Activated CD4-positive, alpha-beta T cell treated with anti-CD3 and anti-CD28 coated beads, Interleukin-2, Interleukin-4, amounts not matched to agents 100 ng/mL and 50 ng/mL, durations not matched to agents 16 hours and 8 hours (primary cell): ENCODE measurements around the gene ADIPOR2.

Source experiments
- DNase-seq: peaks from one replicate; pipeline ENCODE4 v3.0.0-alpha.2; 2020; ENCODE audit warnings: low spot score

The ADIPOR2 gene

DNA sequence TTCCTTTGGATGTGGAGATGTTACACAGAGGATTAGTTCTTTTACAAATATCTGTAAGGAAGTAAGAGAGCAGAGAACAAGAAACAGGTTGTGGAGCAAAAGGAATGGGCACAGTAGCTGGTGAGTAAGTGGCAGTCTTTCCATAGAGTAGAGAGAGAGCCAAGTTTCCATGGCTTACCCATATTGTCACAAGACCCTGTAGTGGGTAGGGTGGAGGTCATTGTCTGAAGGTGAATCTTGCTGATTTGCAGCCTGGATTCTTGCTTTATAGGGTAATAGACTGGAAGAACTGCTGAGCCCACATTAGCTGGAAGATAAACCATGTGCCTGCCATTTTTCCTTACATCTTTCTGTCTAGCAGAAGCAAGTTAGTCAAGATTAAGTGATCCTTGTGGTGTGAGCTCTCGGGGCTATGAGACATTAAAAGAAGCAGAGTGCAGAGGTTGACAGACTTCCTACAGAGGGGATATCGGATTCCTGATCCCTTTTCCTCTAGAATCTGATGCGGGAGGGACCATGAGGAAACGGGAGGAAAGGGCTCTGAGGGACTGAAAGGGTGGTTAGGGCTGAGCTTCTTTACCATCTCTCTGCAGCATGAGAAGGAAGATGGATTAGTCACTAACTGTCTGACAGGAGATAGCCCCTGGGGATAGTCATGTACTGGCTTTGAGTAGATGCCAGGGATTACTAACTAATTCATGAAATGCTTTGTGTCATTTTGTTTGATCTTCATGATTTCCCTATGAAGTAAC lies 85.5 kb downstream of the ADIPOR2 start:
- DNase-seq, result no peak

DNA sequence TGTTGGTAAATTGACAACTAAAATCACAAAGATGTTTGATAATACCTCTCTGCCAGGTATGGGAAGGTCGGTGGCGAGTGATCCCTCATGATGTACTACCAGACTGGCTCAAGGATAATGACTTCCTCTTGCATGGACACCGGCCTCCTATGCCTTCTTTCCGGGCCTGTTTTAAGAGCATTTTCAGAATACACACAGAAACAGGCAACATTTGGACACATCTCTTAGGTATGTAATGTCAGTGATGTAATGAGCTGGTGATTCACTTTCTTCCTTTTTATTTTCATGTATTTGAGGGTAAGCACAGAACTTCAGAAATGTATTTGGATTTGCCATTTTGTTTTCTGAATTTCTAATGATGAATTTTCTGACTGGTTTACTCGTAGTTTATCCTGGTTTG lies 86.9 kb downstream of the ADIPOR2 start:
- DNase-seq, result no peak

DNA sequence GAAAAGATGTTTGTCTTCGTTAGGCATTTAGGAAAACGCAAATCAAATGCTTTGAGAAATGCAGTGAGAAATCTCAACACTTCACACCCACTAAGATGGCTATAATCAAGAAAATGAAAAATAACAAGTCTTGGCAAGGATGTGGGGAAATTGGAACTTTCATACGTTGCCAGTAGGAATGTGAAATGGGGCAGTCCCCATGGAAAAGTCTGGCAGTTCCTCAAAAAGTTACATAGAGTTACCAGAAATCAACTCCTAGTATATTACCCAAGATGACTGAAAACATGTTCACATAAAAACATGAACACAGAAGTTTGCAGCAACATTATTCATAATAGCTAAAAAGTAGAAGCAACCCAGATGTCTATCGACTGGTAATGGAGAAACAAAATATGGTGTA lies 88.0 kb downstream of the ADIPOR2 start:
- no peak for DNase-seq

DNA sequence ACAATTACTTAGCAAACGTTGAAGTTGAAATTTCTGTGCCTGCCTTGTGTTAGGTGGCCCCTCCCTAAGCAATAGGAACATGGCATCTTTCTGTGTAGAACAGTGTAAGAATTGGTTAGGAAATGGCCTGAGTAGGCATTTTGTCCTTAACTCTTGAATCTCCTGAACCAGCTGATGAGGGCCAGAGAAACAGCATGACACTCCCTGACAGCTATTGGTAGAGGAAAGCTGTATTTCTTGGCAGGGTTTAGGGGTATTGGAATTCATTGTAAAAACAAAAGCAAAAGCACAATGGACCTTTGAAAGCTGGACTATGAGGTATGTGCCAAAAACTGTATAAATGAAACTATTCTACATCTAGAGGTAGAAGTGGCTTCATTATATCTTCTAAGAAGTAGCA lies 88.9 kb downstream of the ADIPOR2 start:
- no peak for DNase-seq

DNA sequence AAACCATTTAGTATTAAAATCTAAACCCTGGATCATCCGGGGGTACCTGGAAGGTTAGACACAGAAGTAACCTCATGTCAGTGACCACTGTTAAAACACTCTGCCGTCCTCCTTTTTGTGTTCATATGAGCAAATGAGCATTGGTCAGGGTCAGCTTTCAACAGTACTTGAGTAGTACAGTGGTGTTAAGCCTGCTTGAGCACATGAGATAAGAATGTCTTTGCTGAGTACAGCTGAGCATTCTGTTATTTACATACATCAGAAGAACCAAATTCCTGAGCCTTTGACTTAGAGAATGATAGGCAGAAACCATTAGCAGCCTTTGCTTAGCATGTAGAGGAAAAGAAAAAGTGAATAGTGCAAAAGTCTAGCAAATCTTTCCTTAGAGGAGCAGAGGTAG lies 90.9 kb downstream of the ADIPOR2 start:
- no peak for DNase-seq

DNA sequence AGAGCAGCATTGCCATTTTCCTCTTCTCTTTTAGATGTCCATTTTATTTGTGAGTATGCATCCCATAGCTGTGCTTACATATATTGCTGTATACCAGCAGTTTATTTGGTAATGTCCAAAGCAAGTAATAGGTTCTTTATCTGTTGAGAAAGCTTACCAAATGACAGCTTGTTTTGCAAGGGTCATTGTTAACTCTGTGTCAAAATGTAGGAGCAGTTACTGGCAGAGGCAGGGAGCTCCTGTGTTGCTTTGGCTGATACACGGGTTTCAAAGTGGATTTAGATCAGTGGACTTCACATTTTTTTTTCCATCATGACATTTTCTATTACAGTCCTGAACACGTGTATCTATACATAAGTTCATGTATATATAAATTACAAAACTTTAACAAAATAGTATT lies 91.3 kb downstream of the ADIPOR2 start:
- DNase-seq, result no peak

DNA sequence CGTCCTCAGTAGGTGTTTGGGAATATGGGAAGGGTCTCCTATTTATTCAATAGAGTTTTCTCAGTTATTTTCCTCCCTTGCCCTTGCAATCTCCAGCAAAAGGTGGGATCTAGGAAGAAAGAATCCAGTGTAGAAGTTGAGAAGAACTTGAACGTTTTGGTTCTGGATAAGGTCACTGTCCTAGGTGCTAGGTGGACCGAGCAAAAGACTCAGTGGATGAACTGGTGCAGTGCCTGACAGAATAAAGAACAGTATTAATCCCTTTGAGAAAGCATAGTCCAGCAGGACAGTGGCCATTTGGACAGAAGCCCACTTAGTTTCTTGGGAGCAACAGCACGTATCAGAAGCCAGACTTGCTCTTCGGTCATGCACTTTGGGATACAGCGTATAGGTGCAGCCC lies 96.8 kb downstream of the ADIPOR2 start:
- DNase-seq, result no peak

DNA sequence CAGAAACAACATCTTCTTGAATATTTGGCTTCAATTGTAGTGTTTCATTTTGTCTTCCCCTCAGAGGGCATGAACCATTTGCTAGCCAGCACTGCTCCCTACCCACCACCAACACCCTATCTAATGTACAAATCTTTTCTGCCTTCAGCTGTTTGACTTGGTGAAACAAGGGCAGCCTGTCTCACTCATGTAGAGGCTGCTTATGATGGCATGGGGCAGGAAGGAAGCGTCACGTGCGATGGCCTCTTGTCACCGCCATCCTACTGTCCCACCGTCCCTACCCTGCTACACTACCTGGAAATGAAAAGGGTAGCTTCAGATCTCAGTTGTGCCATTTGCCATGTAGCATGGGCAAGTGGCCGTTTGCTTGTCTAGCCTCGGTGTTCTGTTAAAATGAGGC lies 99.6 kb downstream of the ADIPOR2 start:
- DNase-seq, result no peak

DNA sequence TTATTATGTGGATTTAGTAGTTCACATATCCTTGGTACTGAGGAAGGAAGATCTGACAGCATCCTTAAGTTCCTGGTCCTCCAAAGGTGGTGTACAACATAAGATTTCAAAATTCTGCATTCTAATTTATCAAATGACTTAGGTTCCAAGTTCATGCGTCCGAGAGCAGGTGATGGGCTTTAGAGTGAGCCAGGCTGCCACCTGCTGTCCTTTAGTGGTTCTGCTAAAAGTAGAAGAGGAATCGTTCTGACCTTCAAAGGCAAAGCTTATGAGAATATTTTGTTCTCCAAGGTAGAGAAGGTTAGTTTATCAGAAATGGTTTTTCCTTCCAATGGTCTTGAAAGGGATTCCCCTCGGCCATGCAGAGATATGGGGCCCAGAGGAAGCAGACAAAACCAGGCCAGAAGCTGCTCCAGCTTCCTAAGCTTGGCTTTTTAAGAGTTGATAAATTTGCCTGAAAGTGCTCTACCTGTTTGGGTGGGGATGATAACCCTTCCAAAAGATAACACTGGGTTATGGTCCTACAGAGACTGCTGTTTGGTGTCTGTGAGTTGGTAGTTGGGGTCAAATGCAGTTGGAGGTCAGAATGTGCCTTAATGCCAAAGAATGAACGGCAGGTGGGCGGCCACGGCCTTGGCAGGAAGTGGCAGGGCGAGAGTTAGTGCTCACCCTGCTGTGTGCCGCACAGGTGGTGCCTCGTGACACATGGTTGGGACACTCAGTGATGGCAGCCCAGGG lies 100.4 kb downstream of the ADIPOR2 start:
- DNase-seq, result peak; percentile 70

DNA sequence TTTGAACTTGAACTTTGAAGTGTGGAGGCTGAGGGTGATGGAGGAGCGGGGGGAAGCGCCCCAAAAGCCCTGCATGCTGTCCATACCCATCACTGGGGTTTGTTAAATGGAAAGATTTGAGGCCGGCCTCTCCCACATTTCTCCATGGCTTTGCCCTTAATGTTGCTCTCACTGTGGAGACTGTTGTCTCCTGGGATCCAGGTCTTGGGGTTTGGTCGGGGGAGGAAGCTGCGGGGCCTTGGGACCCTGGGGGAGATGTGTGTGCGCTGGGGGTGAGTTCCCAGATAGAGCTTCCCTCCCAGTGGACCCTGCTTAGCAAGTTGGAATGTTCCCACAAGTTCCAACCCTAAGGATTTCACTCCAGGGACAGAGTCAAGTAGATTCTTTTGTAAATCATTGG lies 101.5 kb downstream of the ADIPOR2 start:
- no peak for DNase-seq

DNA sequence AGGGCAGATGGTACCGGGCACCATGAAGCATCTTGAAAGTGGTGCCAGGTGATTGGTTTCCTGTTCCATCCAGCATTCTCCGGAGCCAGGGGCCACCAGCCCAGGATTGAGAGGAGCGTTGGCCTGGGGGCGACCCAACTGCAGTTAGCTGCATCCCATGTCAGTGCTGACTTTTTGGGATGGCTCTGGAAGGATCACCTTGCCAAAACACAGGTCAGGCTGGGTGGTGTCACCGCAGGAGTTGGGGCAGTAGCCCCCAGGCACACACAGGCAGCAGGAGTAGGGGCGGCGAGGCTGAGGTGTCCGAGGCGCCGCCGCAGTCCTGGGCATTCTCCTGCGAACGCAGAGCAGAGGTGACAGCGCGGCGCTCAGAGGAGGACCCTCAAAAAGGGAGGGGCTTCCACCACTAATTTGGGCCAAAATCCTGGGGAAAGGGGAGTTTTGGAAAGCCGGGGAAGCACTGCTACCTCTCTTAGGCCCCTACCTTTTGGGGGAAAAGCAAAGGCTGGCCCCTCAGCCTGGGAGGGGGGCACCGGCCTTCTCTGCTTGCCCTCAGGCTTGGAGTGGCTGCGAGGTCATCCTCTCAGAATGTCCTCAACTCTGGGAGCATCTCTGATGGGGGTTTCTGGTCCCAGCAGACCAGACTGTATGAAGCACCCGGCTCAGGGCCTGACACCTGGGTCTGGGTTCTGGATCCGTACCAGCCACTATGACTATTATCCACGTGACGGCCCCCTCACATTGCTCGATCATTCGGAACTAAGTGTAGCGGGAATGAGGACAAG lies 102.7 kb downstream of the ADIPOR2 start:
- no peak for DNase-seq

DNA sequence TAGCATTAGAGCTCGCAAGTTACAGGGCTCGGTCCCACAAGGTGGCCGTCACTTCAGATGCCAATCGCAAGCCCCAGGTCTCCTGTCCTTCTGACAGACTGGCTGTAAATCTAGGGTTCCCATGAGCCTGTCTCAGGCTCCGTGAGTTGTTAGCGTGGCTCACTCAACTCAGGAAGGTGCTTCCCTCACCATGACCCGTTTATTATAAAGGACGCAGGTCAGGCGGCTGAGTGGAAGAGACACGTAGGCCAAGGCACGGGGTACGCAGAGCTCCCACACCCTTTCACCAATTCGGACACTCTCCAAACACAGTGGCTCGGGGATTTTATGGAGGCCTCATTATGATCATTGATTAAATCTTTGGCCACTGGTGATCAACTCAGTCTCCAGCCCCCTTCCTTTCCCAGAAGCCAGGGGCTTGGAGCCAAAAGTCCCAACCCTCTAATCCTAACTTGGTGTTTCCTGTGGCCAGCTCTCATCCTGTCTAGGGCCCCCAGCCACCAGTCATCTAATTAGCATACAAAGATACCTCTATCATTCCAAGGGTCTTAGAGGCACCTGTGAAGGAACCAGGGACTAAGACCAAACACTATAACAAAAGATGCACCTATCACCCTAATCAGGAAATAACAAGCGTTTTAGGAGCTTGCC lies 103.7 kb downstream of the ADIPOR2 start:
- no peak for DNase-seq

DNA sequence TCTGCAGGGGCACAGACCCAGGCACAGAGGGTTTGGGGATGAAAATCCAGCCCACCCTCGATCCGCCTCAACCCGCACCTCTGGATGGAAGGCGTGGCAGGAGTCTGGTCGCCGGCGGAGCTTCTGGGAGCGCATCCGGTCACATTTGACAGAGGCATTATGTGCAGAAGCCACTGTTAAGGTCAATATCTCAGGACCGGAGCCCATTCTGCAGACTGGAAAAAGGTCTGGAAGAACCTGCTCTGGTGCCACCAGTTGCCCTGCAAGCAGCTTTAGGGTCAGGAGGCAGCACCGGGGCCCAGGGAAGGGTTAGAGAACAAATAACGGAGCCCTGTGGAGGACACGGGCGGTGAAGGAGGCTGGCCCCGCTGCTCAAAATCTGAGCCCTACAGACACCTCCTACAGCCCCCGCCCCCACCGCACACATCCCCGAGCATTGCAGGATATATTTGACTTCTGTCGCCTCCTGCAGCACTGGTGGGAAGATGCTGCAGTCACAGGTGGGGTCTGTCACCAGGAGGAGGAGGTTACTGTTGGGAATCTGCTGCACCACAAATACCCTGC lies 104.4 kb downstream of the ADIPOR2 start:
- DNase-seq, result no peak

DNA sequence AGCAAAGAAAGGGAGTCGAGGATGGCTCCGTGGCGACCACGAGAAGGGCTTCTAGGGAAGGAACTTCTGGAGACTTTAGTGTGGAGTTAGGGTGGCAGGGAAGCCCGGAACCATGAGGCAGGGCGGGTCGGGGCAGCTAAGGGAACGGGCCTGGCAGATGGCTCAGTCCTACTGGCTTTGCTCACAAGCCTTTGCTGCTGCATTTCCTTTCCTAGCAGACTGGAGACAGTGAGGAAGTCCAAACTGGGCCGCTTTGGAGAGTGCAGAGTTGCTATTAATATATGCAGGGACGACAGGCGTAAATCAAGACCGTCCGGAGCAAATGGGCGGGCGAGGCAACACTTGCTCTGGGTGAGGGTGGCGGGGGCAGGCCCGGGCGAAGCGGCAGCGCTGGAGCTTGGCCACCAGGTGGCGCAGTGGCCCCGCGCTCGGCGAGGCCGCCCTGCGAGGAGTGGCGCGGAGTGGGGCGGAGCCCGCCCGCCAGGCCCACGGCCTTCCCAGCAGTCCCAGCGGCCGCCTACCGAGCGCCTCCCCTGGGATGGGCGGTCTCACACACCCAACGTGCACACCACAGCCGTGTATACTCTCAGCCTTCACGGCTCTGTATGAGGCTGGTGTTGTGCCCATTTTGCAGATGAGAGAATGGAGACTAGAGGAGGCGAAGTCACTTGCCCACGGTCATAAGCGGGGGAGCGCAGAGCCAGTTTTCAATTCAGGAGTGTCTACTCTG lies 105.1 kb downstream of the ADIPOR2 start:
- peak; percentile 96 for DNase-seq

DNA sequence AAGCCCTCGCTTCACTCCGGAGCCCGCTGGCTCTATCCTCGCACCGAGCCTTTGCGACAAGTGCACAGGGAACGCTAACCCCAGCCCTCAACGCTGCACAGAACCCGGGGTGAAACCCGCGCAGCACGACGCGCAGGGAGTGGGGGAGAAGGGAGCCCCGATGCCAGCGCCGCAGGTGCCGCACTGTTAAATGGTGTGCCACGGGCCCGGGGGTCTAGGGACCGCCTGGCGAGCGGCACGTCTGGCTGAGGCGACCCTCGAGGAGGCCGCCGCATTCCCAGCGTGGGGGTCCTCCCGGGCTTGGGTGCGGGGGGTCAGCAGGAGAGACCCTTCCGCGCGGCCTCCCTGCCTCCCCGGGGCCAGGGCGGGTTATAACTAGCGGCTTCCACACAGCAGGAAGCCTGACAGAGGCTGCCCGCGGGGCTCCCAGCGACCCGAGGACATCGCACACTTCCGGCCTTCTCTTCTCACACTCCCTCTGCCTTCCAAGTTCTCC lies 105.7 kb downstream of the ADIPOR2 start:
- DNase-seq, result peak; percentile 46

DNA sequence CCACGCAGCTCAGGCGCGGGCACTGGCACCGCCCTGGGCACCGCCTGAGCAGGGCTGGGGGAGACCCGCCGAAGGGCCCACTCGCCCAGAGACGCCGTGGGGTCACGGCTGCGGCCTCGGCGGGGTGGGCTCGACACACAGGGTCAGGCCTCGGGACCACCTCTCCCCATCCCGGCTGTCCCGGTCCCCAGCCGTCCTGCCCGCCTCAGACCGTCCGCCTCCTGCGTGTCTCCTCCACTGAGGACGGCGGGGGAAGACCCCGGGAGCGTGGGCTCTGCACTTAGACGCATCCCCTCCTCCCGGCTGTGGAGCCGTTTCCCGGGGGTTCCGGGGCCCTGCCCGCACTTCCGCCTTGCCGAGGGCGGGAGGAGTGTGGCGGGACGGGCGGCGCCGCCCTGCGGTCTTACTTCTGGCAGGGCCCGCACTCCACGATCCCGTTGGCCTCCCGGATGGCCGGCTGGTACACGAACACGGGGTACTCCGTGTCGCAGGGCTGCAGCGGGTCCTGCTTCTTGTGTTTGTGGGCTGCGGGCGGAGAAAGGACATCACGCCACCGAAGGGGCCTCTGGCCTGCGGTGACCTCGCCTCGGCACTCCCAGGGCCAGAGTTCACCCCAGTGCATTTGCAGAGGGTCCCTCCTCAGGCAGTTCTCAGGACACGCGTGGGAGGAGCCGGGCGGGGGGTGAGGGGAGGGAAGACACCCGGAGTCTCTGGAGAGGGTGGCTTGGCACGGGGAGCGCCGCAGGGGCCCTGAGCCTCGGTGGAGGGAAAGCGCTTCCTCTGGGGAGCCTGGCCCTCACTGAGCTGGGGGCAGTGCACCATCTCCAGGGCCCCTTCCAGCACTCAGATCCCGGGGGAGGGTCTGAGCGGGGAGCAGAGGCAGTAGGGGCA lies 106.4 kb downstream of the ADIPOR2 start:
- DNase-seq, result peak; percentile 45

DNA sequence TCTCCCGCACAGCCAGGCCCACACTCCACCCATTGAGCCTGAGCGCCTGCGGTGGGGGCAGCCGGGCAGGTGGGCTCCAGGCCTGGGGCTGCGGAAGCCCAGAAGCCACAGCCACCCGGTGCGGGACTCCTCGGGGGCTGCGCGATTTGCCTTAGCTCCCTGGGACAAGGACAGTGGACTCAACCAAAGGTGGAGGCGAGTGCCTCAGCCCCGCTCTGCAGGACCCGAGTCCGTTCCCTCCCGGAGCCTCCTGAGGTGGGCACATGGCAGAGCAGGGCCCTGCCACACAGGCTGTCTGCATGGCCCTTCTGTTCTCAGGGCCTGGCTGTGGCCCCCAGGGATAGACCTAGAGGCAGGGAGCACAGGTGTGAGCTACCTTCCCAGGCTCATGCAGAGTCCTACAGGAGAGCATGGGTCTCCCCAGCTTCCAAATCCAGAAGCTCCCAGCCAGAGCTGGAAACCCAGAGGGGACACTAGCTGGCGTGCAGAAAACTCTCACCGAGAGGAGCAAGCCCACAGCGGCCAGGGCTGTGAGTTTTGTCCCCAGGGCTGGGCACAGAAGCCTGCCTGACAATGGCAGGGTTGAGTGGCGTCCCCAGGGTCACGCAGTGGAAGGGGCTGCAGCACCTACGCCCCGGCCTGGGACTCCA lies 107.2 kb downstream of the ADIPOR2 start:
- DNase-seq, result no peak

DNA sequence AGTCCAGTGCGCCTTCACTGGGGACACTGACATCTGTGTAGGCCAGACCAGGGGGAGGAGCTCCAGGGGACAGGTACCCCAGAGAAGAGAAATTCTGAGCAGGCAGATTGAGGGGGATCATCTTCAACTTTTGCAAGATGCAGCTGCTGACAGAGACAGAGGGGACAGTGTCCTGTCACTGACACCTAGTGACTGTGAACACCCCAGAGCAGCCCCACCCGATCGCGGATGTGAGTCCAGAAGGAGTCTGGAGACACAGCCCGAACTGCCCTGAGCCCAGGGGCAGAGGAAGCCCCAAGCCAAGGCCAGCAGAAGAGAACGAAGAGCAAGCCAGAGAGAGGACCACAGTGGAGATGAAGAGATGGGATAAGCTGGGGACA lies 107.8 kb downstream of the ADIPOR2 start:
- DNase-seq, result no peak

DNA sequence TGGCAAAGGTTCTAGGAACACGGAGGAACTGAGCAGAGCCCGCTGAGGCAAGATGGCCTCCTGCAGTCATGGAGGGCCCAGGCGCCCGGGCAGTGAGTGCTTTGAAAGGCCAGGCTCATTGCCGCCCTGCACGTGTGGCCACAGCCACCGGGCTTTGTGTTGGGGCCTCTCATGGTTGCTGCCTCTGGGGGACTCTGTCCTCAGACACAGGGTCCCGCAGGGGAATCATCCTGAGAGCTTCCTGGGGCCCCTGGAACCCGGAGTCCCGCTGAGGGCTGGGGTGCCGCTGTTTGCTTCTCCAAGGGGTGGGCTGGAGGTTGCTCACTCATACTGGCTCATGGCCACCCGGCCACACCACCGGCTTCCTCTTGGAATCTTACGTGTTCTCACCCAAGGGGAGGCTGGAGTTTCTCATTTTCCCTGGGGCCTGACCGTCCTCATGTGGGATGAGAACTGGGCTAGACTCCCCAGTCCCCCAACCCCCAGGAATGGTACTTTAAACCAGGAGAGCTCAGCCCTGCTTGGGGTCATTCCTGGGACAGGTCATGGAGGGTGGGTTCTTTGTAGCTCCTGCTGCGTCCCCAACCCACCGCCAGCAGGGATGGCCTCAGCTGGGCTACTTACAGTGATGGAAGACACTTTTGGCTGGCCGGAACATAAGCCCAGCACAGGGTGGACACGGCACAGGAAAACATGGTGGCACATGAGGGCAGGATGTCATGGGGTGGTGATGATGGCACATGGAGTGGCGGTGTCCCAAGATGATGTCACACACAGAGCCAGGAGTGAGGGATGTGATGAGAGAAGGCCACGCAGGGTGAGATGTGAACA lies 108.4 kb downstream of the ADIPOR2 start:
- DNase-seq, result no peak
